GM21786 (cell line): ENCODE data around the gene ACAA1.
"Not testable (repeated sequence)": the region's sequence is repeated elsewhere in the genome, so short reads cannot be mapped to it uniquely, and the experiment has no call there.

Experiments used
- ATAC-seq: cut with Tn5 transposase; IDR thresholded peaks from one replicate; pipeline ENCODE4 v1.9.1; 2021; ENCODE audit not compliant: unreplicated experiment

Gene ACAA1

GRCh38 chr3:38083871-38084333 is 53.0 kb downstream of the ACAA1 start:
- ATAC-seq, result no peak

GRCh38 chr3:38083254-38083653 is 53.7 kb downstream of the ACAA1 start:
- ATAC-seq, result not testable (repeated sequence)

- not testable (repeated sequence) for ATAC-seq
Measured at GRCh38 chr3:38082296-38082695, 54.6 kb downstream of the ACAA1 start.

- not testable (repeated sequence) for ATAC-seq
Measured at GRCh38 chr3:38077073-38077472, 59.9 kb downstream of the ACAA1 start.
